Sigmoid colon (tissue), 7 donors: Measurements from ENCODE around the gene CDC42SE2. TPM values are rescaled to one million over a fixed set of nuclear protein-coding genes. Genes with fewer than 3 reads are reported as not detected.
"Not testable (repeated sequence)": the region's sequence is repeated elsewhere in the genome, so short reads cannot be mapped to it uniquely, and the experiment has no call there.

Source experiments
- DNase-seq: peaks from one replicate; pipeline ENCODE4 v3.0.0-alpha.2; 2019
- H3K27ac ChIP-seq, 4 donors: fragments of 200-600 bp; sonication (generic); one replicate each; pipeline ENCODE4 v1.5.1; 2016 to 2019; ENCODE audit warnings: mild to moderate bottlenecking in 1 of 4
- H3K27me3 ChIP-seq, 3 donors: fragments of 200-600 bp; sonication (generic); one replicate each; pipeline ENCODE4 v1.5.1; 2019; ENCODE audit warnings: mild to moderate bottlenecking in 1 of 3
- H3K36me3 ChIP-seq, 4 donors: fragments of 200-600 bp; sonication (generic); one replicate each; pipeline ENCODE4 v1.5.1; 2016 to 2019
- H3K4me1 ChIP-seq, 4 donors: fragments of 200-600 bp; sonication (generic); one replicate each; pipeline ENCODE4 v1.5.1; 2017 to 2019
- H3K4me3 ChIP-seq, 4 donors: fragments of 200-600 bp; sonication (generic); one replicate each; pipeline ENCODE4 v1.5.1; 2017 to 2019; ENCODE audit warnings: mild to moderate bottlenecking in 2 of 4, moderate library complexity in 1 of 4
- H3K9me3 ChIP-seq, 4 donors: fragments of 200-600 bp in 3 of 4; sonication (generic) in 3 of 4; one replicate each; pipeline versions ENCODE4 v1.5.1 to v1.6.1; 2013 to 2019
- EP300 ChIP-seq, 4 donors: sonication (generic); formaldehyde crosslinking; IDR thresholded peaks; one replicate each; pipeline ENCODE4 v1.6.1; 2017; ENCODE audit warnings: antibody characterized with exemption in 4 of 4
- POLR2A ChIP-seq, 2 donors: fragments of 450-650 bp; IDR thresholded peaks; one replicate each; pipeline ENCODE4 v1.6.1; 2016; ENCODE audit warnings: antibody characterized with exemption in 2 of 2, mild to moderate bottlenecking in 2 of 2, moderate library complexity in 2 of 2
- POLR2AphosphoS5 ChIP-seq, 4 donors: sonication (generic); formaldehyde crosslinking; IDR thresholded peaks; one replicate each; pipeline ENCODE4 v1.6.1; 2017; ENCODE audit warnings: antibody characterized with exemption in 4 of 4
- WGBS, 2 donors: extraction: QIAGEN DNeasy Blood & Tissue Kit; methylation state at CpG; one replicate each; pipeline ENCODE4 v1.1.7; 2013; 5-methylcytosine and 5-hydroxymethylcytosine counted together
- intact Hi-C: fragments of 100-400 bp; cut with DNase I; formaldehyde crosslinking; loops from one replicate; pipeline ENCODE4 v1.15.1; 2023
- polyA plus RNA-seq, 3 donors: library from polyadenylated mRNA; stranded (reverse); fragments of 200-250 nt; gene quantifications; one replicate each; pipeline ENCODE4 v1.2.3, GENCODE V29; 2013
- total RNA-seq, 4 donors: library from RNA; depleted of rRNA; stranded (reverse); fragments of >200 nt; gene quantifications; one replicate each; pipeline ENCODE4 v1.1.0, GENCODE V29; 2016
- TF ChIP-seq, protein P1 (sequence below), 4 experiments: fragments of 450-650 bp in 3 of 4; fragments of 200-600 bp in 1 of 4; IDR thresholded peaks; one replicate each; pipeline ENCODE4 v1.5.1; 2016 to 2019; ENCODE audit warnings: antibody characterized with exemption in 4 of 4, mild to moderate bottlenecking in 3 of 4, moderate library complexity in 2 of 4
- donor health status: healthy with polysubstance abuse.
- donor health status: Bipolar disorder and iron deficiency.
- donor health status: healthy.

Gene CDC42SE2
- total and polyA plus RNA-seq, 7 donors = 24.1 to 109 (median 33.2) TPM

DNA sequence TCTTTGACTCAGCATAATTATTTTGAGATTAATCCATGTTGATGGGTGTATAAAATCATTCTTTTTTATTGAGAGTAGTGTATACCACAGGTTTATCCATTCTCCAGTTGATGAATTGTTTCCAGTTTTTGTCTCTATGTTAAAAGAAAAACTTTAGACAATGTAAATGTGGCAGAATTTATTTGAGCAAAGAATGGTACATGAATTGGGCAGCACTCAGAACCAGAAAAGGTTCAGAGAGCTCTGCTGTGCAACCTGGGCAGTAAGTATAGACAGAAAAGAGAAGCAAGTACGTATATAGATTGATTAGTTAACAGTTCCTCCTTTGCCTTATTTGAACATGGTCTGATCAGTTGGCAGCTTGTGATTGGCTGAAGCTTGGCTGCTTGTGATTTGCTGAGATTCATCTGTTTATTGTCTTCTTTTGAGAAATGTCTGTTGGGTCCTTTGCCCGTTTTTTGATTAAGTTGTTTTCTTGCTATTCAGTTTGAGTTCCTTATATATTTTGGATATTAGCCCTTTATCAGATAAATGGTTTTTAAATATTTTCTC, 41.4 kb downstream of the CDC42SE2 start:
- TF ChIP-seq POLR2A (IDR thresholded peaks at IDR 0.05) = no peak
- no peak for TF ChIP-seq POLR2AphosphoS5 (IDR thresholded peaks at IDR 0.05)
- TF ChIP-seq, protein P1, sequence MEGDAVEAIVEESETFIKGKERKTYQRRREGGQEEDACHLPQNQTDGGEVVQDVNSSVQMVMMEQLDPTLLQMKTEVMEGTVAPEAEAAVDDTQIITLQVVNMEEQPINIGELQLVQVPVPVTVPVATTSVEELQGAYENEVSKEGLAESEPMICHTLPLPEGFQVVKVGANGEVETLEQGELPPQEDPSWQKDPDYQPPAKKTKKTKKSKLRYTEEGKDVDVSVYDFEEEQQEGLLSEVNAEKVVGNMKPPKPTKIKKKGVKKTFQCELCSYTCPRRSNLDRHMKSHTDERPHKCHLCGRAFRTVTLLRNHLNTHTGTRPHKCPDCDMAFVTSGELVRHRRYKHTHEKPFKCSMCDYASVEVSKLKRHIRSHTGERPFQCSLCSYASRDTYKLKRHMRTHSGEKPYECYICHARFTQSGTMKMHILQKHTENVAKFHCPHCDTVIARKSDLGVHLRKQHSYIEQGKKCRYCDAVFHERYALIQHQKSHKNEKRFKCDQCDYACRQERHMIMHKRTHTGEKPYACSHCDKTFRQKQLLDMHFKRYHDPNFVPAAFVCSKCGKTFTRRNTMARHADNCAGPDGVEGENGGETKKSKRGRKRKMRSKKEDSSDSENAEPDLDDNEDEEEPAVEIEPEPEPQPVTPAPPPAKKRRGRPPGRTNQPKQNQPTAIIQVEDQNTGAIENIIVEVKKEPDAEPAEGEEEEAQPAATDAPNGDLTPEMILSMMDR (IDR thresholded peaks at IDR 0.05) = no peak
- no peak for TF ChIP-seq EP300 (IDR thresholded peaks at IDR 0.05)
- Histone ChIP-seq H3K27ac (no peak overlapping the region), H3K4me1 (peaks cover 0 to 6% (median 2%) of the 10 kb centered on the region in 4 donors), H3K9me3 (no peaks in the 10 kb centered on the region), H3K27me3 (no peaks in the 10 kb centered on the region), H3K4me3 (no peak overlapping the region), H3K36me3 (no peaks in the 10 kb centered on the region)
- DNase-seq = no peak
- intact Hi-C loops = no loop called here
- WGBS, 2 donors = 76 to 81% methylated on average over 2 of the region's 2 CpGs

DNA sequence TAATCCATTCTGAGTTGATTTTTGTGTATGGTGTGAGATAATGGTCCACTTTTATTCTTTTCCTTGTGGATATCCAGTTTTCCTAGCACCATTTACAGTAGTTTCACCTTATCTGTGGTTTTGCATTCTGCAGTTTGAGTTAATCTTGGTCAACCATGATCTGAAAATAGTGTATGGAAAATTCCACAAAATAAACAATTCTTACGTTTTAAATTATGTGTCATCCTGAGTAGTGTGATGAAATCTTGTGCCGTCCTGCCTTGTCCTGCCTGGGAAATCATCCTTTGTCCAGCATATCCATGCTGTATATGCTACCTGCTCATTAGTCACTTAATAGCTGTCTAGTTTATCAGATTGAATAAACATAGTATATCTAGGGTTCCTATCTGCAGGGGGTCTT, 42.1 kb downstream of the CDC42SE2 start:
- intact Hi-C loops = no loop called here
- H3K27me3 ChIP-seq = no peaks in the 10 kb centered on the region
- no peak overlapping the region for H3K27ac ChIP-seq
- H3K4me3 ChIP-seq = no peak overlapping the region
- peaks cover 0 to 6% (median 2%) of the 10 kb centered on the region in 4 donors for H3K4me1 ChIP-seq
- 82 to 87% methylated on average over 2 of the region's 2 CpGs for WGBS, 2 donors
- H3K9me3 ChIP-seq = no peaks in the 10 kb centered on the region
- H3K36me3 ChIP-seq = no peaks in the 10 kb centered on the region
- TF ChIP-seq, protein P1 (IDR thresholded peaks at IDR 0.05) = no peak
- no peak for TF ChIP-seq EP300 (IDR thresholded peaks at IDR 0.05)
- no peak for TF ChIP-seq POLR2A (IDR thresholded peaks at IDR 0.05)
- no peak for TF ChIP-seq POLR2AphosphoS5 (IDR thresholded peaks at IDR 0.05)
- no peak for DNase-seq

DNA sequence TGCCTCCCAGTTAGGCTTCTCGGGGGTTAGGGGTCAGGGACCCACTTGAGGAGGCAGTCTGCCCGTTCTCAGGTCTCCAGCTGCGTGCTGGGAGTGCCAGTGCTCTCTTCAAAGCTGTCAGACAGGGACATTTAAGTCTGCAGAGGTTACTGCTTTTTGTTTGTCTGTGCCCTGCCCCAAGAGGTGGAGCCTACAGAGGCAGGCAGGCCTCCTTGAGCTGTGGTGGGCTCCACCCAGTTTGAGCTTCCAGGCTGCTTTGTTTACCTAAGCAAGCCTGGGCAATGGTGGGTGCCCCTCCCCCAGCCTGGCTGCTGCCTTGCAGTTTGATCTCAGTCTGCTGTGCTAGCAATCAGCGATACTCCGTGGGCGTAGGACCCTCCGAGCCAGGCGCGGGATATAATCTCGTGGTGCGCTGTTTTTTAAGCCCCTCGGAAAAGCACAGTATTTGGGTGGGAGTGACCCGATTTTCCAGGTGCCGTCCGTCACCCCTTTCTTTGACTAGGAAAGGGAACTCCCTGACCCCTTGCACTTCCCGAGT, 48.5 kb downstream of the CDC42SE2 start:
- WGBS, 2 donors = 24 to 62% methylated on average over 16 of the region's 16 CpGs
- H3K36me3 ChIP-seq, H3K27ac ChIP-seq, H3K9me3 ChIP-seq, intact Hi-C loops, H3K4me3 ChIP-seq, H3K27me3 ChIP-seq, DNase-seq: not testable (repeated sequence)
- peaks cover 0 to 15% (median 3%) of the 10 kb centered on the region in 4 donors for H3K4me1 ChIP-seq

DNA sequence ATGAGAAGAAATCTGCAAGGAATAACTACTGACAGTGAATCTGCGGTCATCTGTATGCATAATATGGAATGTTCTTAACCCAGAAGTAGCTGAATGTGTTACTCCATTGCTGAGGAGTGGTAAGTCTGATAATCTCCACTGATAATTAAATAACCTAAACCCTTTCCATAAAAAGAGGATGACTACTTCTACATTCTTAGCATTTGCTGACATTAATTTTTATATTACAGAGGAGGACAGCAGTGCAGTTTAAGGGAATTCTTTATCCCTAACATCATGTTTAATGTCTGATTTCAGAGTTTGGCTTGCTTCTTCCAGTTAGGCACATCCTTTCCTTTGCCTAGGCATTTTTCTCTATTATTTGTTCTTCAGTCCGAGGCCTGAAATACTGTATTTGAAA, 52.2 kb downstream of the CDC42SE2 start:
- no peak for DNase-seq
- intact Hi-C loops = no loop called here
- Histone ChIP-seq H3K9me3 (no peaks in the 10 kb centered on the region), H3K4me3 (no peak overlapping the region), H3K36me3 (no peaks in the 10 kb centered on the region), H3K27ac (no peak overlapping the region), H3K27me3 (no peaks in the 10 kb centered on the region), H3K4me1 (peaks cover 0 to 15% (median 3%) of the 10 kb centered on the region in 4 donors)
- TF ChIP-seq EP300 (IDR thresholded peaks at IDR 0.05) = no peak
- TF ChIP-seq, protein P1 (IDR thresholded peaks at IDR 0.05) = no peak
- no peak for TF ChIP-seq POLR2A (IDR thresholded peaks at IDR 0.05)
- TF ChIP-seq POLR2AphosphoS5 (IDR thresholded peaks at IDR 0.05) = no peak
- 92 to 97% methylated on average over 2 of the region's 2 CpGs for WGBS, 2 donors

DNA sequence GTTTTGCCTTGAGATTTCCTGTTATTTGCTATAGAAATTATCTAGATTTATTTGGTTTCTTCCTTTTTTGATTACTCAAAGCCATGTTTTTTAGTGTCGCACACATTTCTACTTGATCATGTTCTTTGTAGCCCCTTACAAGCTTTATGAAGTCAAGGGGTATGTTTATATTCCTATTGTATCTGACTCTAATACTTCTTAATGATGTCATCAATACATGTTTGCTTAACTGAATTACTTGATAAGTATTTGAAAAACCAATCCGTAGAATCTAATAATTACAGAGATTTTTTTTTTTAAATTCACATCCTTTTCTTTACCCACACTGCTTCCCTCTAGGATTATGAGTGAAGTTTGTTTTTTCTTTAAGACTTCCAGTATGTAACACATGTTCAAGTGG, 53.0 kb downstream of the CDC42SE2 start:
- WGBS, 2 donors = 91 to 92% methylated on average over 2 of the region's 2 CpGs
- Histone ChIP-seq H3K4me3 (no peak overlapping the region), H3K27ac (no peak overlapping the region), H3K4me1 (peaks cover 0 to 15% (median 3%) of the 10 kb centered on the region in 4 donors), H3K36me3 (no peaks in the 10 kb centered on the region), H3K27me3 (no peaks in the 10 kb centered on the region), H3K9me3 (no peaks in the 10 kb centered on the region)
- TF ChIP-seq POLR2AphosphoS5 (IDR thresholded peaks at IDR 0.05) (no peak), EP300 (IDR thresholded peaks at IDR 0.05) (no peak), POLR2A (IDR thresholded peaks at IDR 0.05) (no peak)
- TF ChIP-seq, protein P1 (IDR thresholded peaks at IDR 0.05) = no peak
- no peak for DNase-seq
- intact Hi-C loops = no loop called here
